PC-3 (cell line): ENCODE measurements around the gene MYLK.

Source experiments
- EZH2 ChIP-seq: fragments of 300-600 bp; sonication (generic); IDR thresholded peaks from one replicate; pipeline ENCODE4 v1.6.1; 2017; ENCODE audit warnings: antibody characterized with exemption, mild to moderate bottlenecking, low read length; ENCODE audit not compliant: unreplicated experiment
- EZH2phosphoT487 ChIP-seq: fragments of 300-600 bp; sonication (generic); IDR thresholded peaks from 2 replicates; pipeline ENCODE4 v1.6.1; 2018; ENCODE audit warnings: mild to moderate bottlenecking, antibody characterized with exemption, low read length, borderline replicate concordance
- TF ChIP-seq, protein P1 (sequence below): fragments of 300-600 bp; sonication (generic); conservative IDR thresholded peaks from 2 replicates; pipeline ENCODE4 v1.5.1; 2017; ENCODE audit warnings: antibody characterized with exemption, low read depth, mild to moderate bottlenecking, low read length

DNA sequence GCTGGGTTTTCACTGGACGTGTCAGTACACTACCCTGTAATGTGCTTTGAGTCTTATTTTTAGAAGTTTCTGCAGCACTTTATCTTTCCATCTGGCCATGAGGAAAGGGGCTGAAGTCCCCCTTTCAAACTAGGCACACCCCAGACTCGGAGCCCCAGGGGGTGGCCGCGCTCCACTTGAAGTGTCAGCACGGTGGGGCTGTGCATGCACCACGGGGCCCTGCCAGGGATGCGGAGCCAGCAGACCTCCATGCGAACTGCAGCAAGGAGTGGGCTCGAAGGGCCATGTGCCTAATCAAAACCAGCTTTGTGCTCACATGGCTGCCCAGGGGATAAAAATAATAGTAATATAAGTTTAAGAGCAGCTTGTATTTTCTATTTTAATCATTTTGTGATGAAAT, 198.4 kb downstream of the MYLK start:
- TF ChIP-seq, protein P1, sequence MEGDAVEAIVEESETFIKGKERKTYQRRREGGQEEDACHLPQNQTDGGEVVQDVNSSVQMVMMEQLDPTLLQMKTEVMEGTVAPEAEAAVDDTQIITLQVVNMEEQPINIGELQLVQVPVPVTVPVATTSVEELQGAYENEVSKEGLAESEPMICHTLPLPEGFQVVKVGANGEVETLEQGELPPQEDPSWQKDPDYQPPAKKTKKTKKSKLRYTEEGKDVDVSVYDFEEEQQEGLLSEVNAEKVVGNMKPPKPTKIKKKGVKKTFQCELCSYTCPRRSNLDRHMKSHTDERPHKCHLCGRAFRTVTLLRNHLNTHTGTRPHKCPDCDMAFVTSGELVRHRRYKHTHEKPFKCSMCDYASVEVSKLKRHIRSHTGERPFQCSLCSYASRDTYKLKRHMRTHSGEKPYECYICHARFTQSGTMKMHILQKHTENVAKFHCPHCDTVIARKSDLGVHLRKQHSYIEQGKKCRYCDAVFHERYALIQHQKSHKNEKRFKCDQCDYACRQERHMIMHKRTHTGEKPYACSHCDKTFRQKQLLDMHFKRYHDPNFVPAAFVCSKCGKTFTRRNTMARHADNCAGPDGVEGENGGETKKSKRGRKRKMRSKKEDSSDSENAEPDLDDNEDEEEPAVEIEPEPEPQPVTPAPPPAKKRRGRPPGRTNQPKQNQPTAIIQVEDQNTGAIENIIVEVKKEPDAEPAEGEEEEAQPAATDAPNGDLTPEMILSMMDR = no peak
- TF ChIP-seq EZH2phosphoT487 (no peak), EZH2 (no peak)
